ENCODE data around the gene CHRNG.

GRCh38 chr2:232518844-232519243 is 20.6 kb upstream of the CHRNG start:
- TF ChIP-seq POLR2A (IDR thresholded peaks at IDR 0.05) (no peak), EP300 (IDR thresholded peaks at IDR 0.05) (no peak)

All from sigmoid colon (tissue), 4 donors.